Esophagus (tissue), 2 donors: ENCODE data around the gene GOLGA6B. TPM values are rescaled to one million over a fixed set of nuclear protein-coding genes. Genes with fewer than 3 reads are reported as not detected.
"Not testable (repeated sequence)": the region's sequence is repeated elsewhere in the genome, so short reads cannot be mapped to it uniquely, and the experiment has no call there.

Experiments
- H3K27ac ChIP-seq, 2 donors: one replicate each; pipeline ENCODE4 v1.5.1; 2013; ENCODE audit warnings: low read depth in 2 of 2, mild to moderate bottlenecking in 2 of 2, inconsistent platforms in 1 of 2, low read length in 1 of 2, moderate library complexity in 1 of 2
- H3K27me3 ChIP-seq, 2 donors: one replicate each; pipeline ENCODE4 v1.6.1; 2013; ENCODE audit warnings: low read length in 2 of 2, control low read depth in 1 of 2, mild to moderate bottlenecking in 1 of 2; ENCODE audit not compliant: insufficient read depth in 2 of 2, control insufficient read depth in 1 of 2
- H3K36me3 ChIP-seq, 2 donors: one replicate each; pipeline ENCODE4 v1.6.1; 2013; ENCODE audit warnings: low read length in 1 of 2; ENCODE audit not compliant: control insufficient read depth in 2 of 2, insufficient read depth in 2 of 2
- H3K4me1 ChIP-seq, 2 donors: one replicate each; pipeline ENCODE4 v1.6.1; 2013; ENCODE audit warnings: low read length in 1 of 2; ENCODE audit not compliant: control insufficient read depth in 2 of 2, insufficient read depth in 2 of 2
- H3K4me3 ChIP-seq, 2 donors: one replicate each; pipeline ENCODE4 v1.5.1; 2013; ENCODE audit warnings: low read length in 2 of 2, mild to moderate bottlenecking in 2 of 2, low read depth in 1 of 2, moderate library complexity in 1 of 2
- H3K9me3 ChIP-seq, 2 donors: one replicate each; pipeline ENCODE4 v1.6.1; 2013; ENCODE audit warnings: mild to moderate bottlenecking in 2 of 2, low read depth in 1 of 2, low read length in 1 of 2, moderate library complexity in 1 of 2; ENCODE audit not compliant: control insufficient read depth in 2 of 2, insufficient read depth in 1 of 2
- WGBS, 2 donors: extraction: QIAGEN DNeasy Blood & Tissue Kit; methylation state at CpG; one replicate each; pipeline ENCODE4 v1.1.7; 2013; 5-methylcytosine and 5-hydroxymethylcytosine counted together
- polyA plus RNA-seq, 2 donors: library from polyadenylated mRNA; stranded (reverse); fragments of 200-250 nt; gene quantifications; one replicate each; pipeline ENCODE4 v1.2.3, GENCODE V29; 2013
- donor health status: healthy with polysubstance abuse.
- donor health status: Bipolar disorder and iron deficiency.

Gene GOLGA6B
- polyA plus RNA-seq, 2 donors: not detected

DNA sequence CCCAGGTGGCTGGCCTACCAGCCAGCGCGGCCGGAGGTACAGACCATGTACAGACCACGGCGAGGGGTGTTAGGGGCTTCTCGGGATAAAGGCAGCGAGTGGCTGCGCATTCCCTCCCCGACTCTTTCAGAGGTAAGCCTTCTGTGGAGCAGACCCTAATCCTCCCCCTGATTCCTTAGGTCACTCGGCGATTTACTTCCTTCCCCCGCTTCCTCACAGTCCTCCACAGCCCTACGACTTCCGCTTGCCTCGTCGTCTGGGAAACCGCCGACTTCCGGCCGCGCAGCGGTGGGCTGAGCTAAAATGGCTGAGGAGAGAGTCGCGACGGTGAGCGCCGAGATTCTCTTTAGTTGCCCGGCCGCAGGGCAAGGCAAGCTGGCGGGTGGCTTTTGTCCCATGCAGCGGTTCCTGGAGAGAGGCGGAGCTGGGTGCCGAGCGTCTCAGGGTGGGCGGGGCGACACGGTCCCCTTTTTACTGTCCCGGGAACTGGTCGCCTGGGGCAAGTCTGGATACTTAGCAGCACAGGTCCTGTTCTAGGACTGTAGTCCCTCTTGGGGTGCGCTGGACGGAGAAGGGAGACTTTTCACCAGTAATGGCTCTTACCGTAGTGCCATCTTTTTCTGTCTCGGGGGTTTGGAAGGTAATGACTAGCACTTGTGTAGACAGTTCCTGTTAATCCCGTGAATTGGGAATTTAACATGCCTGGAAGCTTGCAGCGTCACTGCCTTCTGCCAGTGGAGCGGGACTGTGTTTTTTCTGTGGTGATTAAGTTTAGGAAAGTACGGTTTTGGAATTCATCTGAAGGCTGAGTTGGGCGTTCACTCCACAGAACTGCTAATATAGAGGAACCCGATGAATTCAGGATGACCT is 31.7 kb downstream of the GOLGA6B start, which contains the start of the genes BBS4 and HIGD2B:
Gene BBS4 (plus strand): TSS at position 283 of the 870 bp plus-strand sequence. CDS start 21 bp downstream, at position 304.
Gene HIGD2B (minus strand): TSS at position 258 of the 870 bp plus-strand sequence. CDS start 9,808 bp downstream, outside the sequence.
- Histone ChIP-seq H3K27ac (peak within 1 kb of the TSS; percentile 93 to 97), H3K27me3 (no peaks in the 10 kb centered on the region), H3K4me1 (no peaks in the 10 kb centered on the region), H3K4me3 (peak within 1 kb of the TSS; percentile 67 to 70), H3K36me3 (no peaks in the 10 kb centered on the region), H3K9me3 (no peaks in the 10 kb centered on the region)
- WGBS, 2 donors: 1% methylated on average over 49 of the region's 49 CpGs

DNA sequence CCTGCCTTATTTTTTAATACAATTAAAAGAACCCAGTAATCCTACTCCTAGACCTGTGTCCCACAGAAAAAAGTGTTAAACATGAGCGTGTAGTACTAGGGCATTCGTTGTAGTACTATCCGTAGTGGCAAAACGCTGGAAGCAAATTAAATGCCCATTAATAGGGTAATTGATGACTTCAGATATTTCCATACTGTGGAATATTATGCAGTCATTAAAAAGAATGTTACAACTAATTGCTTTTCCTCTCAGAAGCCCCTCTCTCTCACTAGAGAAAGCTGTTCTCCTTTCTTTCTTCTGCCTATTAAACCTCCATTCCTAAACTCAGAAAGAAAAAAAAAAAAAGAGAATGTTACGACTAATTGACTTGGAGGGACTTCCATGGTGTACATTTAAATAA is 34.2 kb downstream of the GOLGA6B start:
- Histone ChIP-seq H3K27ac (no peak overlapping the region), H3K4me3 (no peak overlapping the region), H3K4me1 (no peaks in the 10 kb centered on the region), H3K27me3 (no peaks in the 10 kb centered on the region), H3K9me3 (no peaks in the 10 kb centered on the region), H3K36me3 (no peaks in the 10 kb centered on the region)
- WGBS, 2 donors: 96 to 98% methylated on average over 5 of the region's 5 CpGs

DNA sequence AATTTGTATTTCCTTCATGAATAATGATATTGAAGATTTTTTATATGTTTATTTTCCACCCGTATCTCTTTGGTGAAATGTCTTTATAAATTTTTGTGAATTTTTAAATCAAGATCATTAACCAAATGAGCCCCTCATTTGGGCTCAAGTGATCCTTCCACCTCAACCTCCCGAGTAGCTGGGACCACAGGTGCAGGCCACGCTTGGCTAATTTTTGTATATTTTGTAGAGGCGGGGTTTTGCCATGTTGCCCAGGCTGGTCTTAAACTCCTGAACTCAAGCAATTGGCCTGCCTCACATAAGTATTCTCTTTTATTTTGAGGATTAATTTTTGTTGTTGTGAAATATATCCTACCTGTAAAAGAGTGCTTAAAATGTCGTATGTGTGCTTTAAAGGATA is 36.4 kb downstream of the GOLGA6B start:
- WGBS, 2 donors: 73 to 87% methylated on average over 5 of the region's 5 CpGs
- H3K36me3 ChIP-seq: no peaks in the 10 kb centered on the region
- no peaks in the 10 kb centered on the region for H3K4me1 ChIP-seq
- no peak overlapping the region for H3K27ac ChIP-seq
- no peaks in the 10 kb centered on the region for H3K9me3 ChIP-seq
- no peaks in the 10 kb centered on the region for H3K27me3 ChIP-seq
- H3K4me3 ChIP-seq: no peak overlapping the region

DNA sequence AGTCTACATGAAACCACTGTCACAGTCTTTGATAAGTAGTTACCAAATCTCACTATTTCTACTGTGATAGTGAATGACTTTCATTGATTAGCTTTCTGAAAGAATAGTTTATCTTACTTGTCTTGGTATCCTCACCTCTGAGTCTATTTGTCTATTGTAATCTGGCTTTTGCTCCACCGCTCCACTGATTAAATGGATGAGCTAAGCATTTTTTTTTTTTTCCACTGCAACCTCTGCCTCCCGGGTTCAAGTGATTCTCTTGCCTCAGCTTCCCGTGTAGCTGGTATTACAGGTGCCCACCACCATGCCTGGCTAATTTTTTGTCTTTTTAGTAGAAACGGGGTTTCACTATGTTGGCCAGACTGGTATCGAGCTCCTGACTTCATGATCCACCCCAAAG is 44.4 kb downstream of the GOLGA6B start:
- Histone ChIP-seq H3K27ac (no peak overlapping the region), H3K27me3 (no peaks in the 10 kb centered on the region), H3K9me3 (no peaks in the 10 kb centered on the region), H3K36me3 (no peaks in the 10 kb centered on the region), H3K4me3 (no peak overlapping the region), H3K4me1 (no peaks in the 10 kb centered on the region)
- 93 to 95% methylated on average over 5 of the region's 5 CpGs for WGBS, 2 donors

DNA sequence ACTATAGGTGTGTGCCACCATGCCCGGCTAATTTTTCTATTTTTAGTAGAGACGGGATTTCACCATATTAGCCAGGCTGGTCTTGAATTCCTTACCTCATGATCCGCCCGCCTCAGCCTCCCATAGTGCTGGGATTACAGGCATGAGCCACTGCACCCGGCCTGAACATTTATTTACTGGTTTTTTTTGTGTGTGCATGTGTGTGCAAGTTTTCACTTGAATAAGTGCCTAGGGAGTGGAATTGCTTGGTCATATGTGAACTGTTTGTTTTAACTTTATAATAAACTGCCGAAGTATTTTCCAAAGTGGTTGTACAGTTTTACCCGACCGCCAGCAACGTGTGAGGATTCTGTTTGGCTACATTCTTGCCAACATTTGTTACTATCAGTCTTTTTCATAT is 45.6 kb downstream of the GOLGA6B start:
- Histone ChIP-seq H3K4me1 (no peaks in the 10 kb centered on the region), H3K4me3 (no peak overlapping the region), H3K27ac (no peak overlapping the region), H3K36me3 (no peaks in the 10 kb centered on the region), H3K27me3 (no peaks in the 10 kb centered on the region), H3K9me3 (no peaks in the 10 kb centered on the region)
- WGBS, 2 donors: 51 to 68% methylated on average over 9 of the region's 9 CpGs

DNA sequence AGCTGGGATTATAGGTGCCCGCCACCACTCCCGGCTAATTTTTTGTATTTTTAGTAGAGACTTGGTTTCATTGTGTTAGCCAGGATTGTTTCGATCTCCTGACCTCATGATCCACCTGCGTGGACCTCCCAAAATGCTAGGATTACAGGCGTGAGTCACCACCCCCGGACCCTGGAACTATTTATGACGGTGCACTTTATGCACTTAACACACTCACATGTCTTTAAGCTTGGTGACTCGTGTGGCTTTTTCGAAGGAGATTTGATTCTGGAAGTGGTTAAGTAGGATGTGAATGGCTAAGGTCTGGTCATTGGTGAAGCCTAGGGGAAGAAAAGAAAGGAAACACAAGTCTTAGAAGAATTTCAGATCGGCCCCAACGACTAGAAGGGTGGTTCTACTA is 51.8 kb downstream of the GOLGA6B start:
- H3K36me3 ChIP-seq: no peaks in the 10 kb centered on the region
- no peaks in the 10 kb centered on the region for H3K4me1 ChIP-seq
- no peak overlapping the region for H3K4me3 ChIP-seq
- H3K27me3 ChIP-seq: no peaks in the 10 kb centered on the region
- H3K27ac ChIP-seq: no peak overlapping the region
- no peaks in the 10 kb centered on the region for H3K9me3 ChIP-seq
- 92 to 93% methylated on average over 11 of the region's 11 CpGs for WGBS, 2 donors

DNA sequence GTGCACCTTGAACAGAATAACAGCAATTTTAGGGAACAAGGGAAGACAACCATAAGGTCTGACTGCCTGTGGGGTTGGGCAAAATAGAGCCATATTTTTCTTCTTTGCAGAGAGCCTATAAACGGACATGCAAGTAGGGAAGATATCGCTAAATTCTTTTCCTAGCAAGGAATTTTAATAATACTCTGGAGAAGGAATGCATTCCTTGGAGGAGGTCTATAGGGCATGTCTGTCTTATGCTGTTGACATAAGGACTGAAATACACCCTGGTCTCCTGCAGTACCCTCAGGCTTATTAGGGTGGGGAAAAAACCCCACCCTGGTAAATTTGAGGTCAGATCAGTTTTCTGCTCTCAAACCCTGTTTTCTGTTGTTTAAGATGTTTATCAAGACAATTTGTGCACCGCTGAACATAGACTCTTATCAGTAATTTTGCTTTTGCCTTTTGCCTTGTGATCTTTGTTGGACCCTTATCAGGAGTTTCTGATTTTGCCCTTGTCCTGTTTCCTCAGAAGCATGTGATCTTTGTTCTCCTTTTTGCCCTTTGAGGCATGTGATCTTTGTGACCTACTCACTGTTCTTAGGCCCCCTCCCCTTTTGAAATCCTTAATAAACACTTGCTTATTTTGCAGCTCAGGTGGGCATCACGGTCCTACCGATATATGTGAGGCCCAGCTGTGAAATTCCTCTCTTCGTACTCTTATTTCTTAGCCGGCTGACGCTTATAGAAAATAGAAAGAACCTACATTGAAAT is 54.2 kb downstream of the GOLGA6B start:
- 87 to 90% methylated on average over 8 of the region's 8 CpGs for WGBS, 2 donors
- not testable (repeated sequence) for H3K27me3 ChIP-seq, H3K27ac ChIP-seq, H3K36me3 ChIP-seq, H3K4me3 ChIP-seq, H3K9me3 ChIP-seq, H3K4me1 ChIP-seq

Other genes starting within 250 kb of the GOLGA6B start
- gene ARIH1, start 180.4 kb upstream of the GOLGA6B start, polyA plus RNA-seq: 10 to 100 TPM; 17.5 to 17.6 TPM
- not detected for gene HIGD2B, start 31.5 kb downstream of the GOLGA6B start, polyA plus RNA-seq
- gene BBS4, start 31.5 kb downstream of the GOLGA6B start, polyA plus RNA-seq: 1 to 10 TPM; 5.2 to 6.4 TPM
- 10 to 100 TPM; 19.3 to 24.7 TPM for gene ADPGK, start 129.1 kb downstream of the GOLGA6B start, polyA plus RNA-seq